SK-N-SH treated with all-trans-retinoic acid at 6 μM for 48 hours (cell line): ENCODE results near the gene SEMA6D.

Source experiments
- ATAC-seq: fragments of 200-7000 bp; cut with Tn5 transposase; 3 replicates; pipeline ENCODE4 v1.9.1; 2020; ENCODE audit warnings: mild to moderate bottlenecking, moderate library complexity
- ARNTL ChIP-seq: fragments of 450-650 bp; formaldehyde crosslinking; IDR thresholded peaks from 2 replicates; pipeline ENCODE4 v1.5.0; 2020; ENCODE audit warnings: low read depth, mild to moderate bottlenecking, moderate library complexity, borderline replicate concordance
- CREB5 ChIP-seq: fragments of 250-450 bp; sonication (Bioruptor Pico); IDR thresholded peaks from 2 replicates; pipeline ENCODE4 v1.5.1; 2020; ENCODE audit warnings: low read depth, mild to moderate bottlenecking, moderate library complexity
- CSDC2 ChIP-seq: fragments of 250-450 bp; sonication (Bioruptor Pico); IDR thresholded peaks from 2 replicates; pipeline ENCODE4 v1.5.0; 2020; ENCODE audit warnings: mild to moderate bottlenecking, moderate library complexity
- CSRNP3 ChIP-seq: fragments of 250-450 bp; sonication (Bioruptor Pico); IDR thresholded peaks from 2 replicates; pipeline ENCODE4 v1.5.1; 2021; ENCODE audit warnings: mild to moderate bottlenecking, moderate library complexity
- GLIS3 ChIP-seq: fragments of 250-450 bp; sonication (Bioruptor Pico); IDR thresholded peaks from 2 replicates; pipeline ENCODE4 v1.5.0; 2020; ENCODE audit warnings: mild to moderate bottlenecking, moderate library complexity
- ISL1 ChIP-seq: fragments of 250-450 bp; sonication (Bioruptor Pico); IDR thresholded peaks from 2 replicates; pipeline ENCODE4 v2.1.2; 2022; ENCODE audit warnings: mild to moderate bottlenecking, moderate library complexity
- OSR1 ChIP-seq: fragments of 250-450 bp; sonication (Bioruptor Pico); IDR thresholded peaks from 2 replicates; pipeline ENCODE4 v1.8.0; 2022; ENCODE audit warnings: moderate library complexity, mild to moderate bottlenecking, inconsistent platforms
- PATZ1 ChIP-seq: fragments of 250-450 bp; sonication (Bioruptor Pico); IDR thresholded peaks from 2 replicates; pipeline ENCODE4 v1.8.0; 2020; ENCODE audit warnings: mild to moderate bottlenecking, moderate library complexity, borderline replicate concordance
- POU6F1 ChIP-seq: fragments of 250-450 bp; sonication (Bioruptor Pico); IDR thresholded peaks from 2 replicates; pipeline ENCODE4 v1.8.0; 2021; ENCODE audit warnings: low read depth, mild to moderate bottlenecking, moderate library complexity, borderline replicate concordance
- PPARA ChIP-seq: fragments of 250-450 bp; sonication (Bioruptor Pico); IDR thresholded peaks from 2 replicates; pipeline ENCODE4 v1.5.0; 2020; ENCODE audit warnings: mild to moderate bottlenecking, borderline replicate concordance
- RARB ChIP-seq: fragments of 250-450 bp; sonication (Bioruptor Pico); IDR thresholded peaks from 2 replicates; pipeline ENCODE4 v1.8.0; 2021; ENCODE audit warnings: mild to moderate bottlenecking, moderate library complexity
- TCF4 ChIP-seq: fragments of 250-450 bp; sonication (Bioruptor Pico); IDR thresholded peaks from 2 replicates; pipeline ENCODE4 v1.8.0; 2021; ENCODE audit warnings: mild to moderate bottlenecking, moderate library complexity, borderline replicate concordance
- TOX ChIP-seq: fragments of 250-450 bp; sonication (Bioruptor Pico); IDR thresholded peaks from 2 replicates; pipeline ENCODE4 v1.8.0; 2021; ENCODE audit warnings: mild to moderate bottlenecking, moderate library complexity, borderline replicate concordance
- TSHZ2 ChIP-seq: fragments of 250-450 bp; sonication (Bioruptor Pico); IDR thresholded peaks from 2 replicates; pipeline ENCODE4 v1.5.0; 2020; ENCODE audit warnings: mild to moderate bottlenecking, moderate library complexity
- ZC3H10 ChIP-seq: fragments of 250-450 bp; sonication (Bioruptor Pico); IDR thresholded peaks from 2 replicates; pipeline ENCODE4 v1.5.1; 2021; ENCODE audit warnings: mild to moderate bottlenecking, moderate library complexity
- ZFP3 ChIP-seq: fragments of 250-450 bp; sonication (Bioruptor Pico); IDR thresholded peaks from 2 replicates; pipeline ENCODE4 v1.5.0; 2020; ENCODE audit warnings: mild to moderate bottlenecking, moderate library complexity
- ZFP30 ChIP-seq: fragments of 450-650 bp; formaldehyde crosslinking; IDR thresholded peaks from 2 replicates; pipeline ENCODE4 v1.5.0; 2022; ENCODE audit warnings: mild to moderate bottlenecking, moderate library complexity
- ZNF70 ChIP-seq: fragments of 450-650 bp; formaldehyde crosslinking; IDR thresholded peaks from 2 replicates; pipeline ENCODE4 v1.5.0; 2020; ENCODE audit warnings: mild to moderate bottlenecking, moderate library complexity
- ZNF8 ChIP-seq: fragments of 450-650 bp; formaldehyde crosslinking; IDR thresholded peaks from 2 replicates; pipeline ENCODE4 v1.5.0; 2020; ENCODE audit warnings: mild to moderate bottlenecking, moderate library complexity

SEMA6D gene

GRCh38 chr15:47743385-47743784, 26.1 kb downstream of the SEMA6D start (continued):
- TF ChIP-seq PATZ1 (CRISPR knock-in tag) (no peak), GLIS3 (CRISPR knock-in tag) (no peak), ARNTL (CRISPR knock-in tag) (no peak), TCF4 (CRISPR knock-in tag) (no peak), CREB5 (no peak)

GRCh38 chr15:47743886-47744285, 26.6 kb downstream of the SEMA6D start:
- TF ChIP-seq CREB5 (no peak), ARNTL (CRISPR knock-in tag) (no peak), POU6F1 (CRISPR knock-in tag) (no peak), CSRNP3 (CRISPR knock-in tag) (no peak), RARB (CRISPR knock-in tag) (no peak), CSDC2 (no peak), ZFP30 (CRISPR knock-in tag) (no peak), ZNF8 (CRISPR knock-in tag) (no peak), OSR1 (CRISPR knock-in tag) (no peak), TOX (CRISPR knock-in tag) (no peak), ZC3H10 (CRISPR knock-in tag) (no peak), ZNF70 (no peak), PPARA (CRISPR knock-in tag) (no peak)

GRCh38 chr15:47744496-47744895, 27.2 kb downstream of the SEMA6D start:
- ATAC-seq = no peak
- TF ChIP-seq TSHZ2 (CRISPR knock-in tag) (no peak), GLIS3 (CRISPR knock-in tag) (no peak), POU6F1 (CRISPR knock-in tag) (no peak), ZNF8 (CRISPR knock-in tag) (no peak), TCF4 (CRISPR knock-in tag) (no peak), CSDC2 (no peak), RARB (CRISPR knock-in tag) (no peak), ZNF70 (no peak), CSRNP3 (CRISPR knock-in tag) (no peak), ISL1 (no peak), ZFP3 (no peak), OSR1 (CRISPR knock-in tag) (no peak), TOX (CRISPR knock-in tag) (no peak), ARNTL (CRISPR knock-in tag) (no peak), PPARA (CRISPR knock-in tag) (no peak)
- TF ChIP-seq, all 23 proteins: peak for 0

More at GRCh38 chr15:47743886-47744285, 26.6 kb downstream of the SEMA6D start:
- ATAC-seq = no peak
